K562 (cell line): ENCODE data around the gene PIK3R2. TPM values are rescaled to one million over a fixed set of nuclear protein-coding genes. Genes with fewer than 3 reads are reported as not detected.

ENCODE experiments used
- AFF4 ChIP-seq: sonication (generic); formaldehyde crosslinking; IDR thresholded peaks from 2 replicates; pipeline ENCODE4 v1.8.0; 2023; ENCODE audit warnings: mild to moderate bottlenecking, missing genetic modification reagents
- DLX4 ChIP-seq: fragments of 250-450 bp; sonication (Bioruptor Pico); IDR thresholded peaks from 2 replicates; pipeline ENCODE4 v1.6.1; 2021; ENCODE audit warnings: mild to moderate bottlenecking
- ERF ChIP-seq: fragments of 450-650 bp; formaldehyde crosslinking; IDR thresholded peaks from 2 replicates; pipeline ENCODE4 v1.4.0; 2020; ENCODE audit warnings: mild to moderate bottlenecking, mixed read lengths
- ETS1 ChIP-seq: conservative IDR thresholded peaks from 2 replicates; pipeline ENCODE4 v1.6.1; 2011; ENCODE audit warnings: low read depth, mild to moderate bottlenecking, low read length; ENCODE audit not compliant: control insufficient read depth
- GTF2F1 ChIP-seq: IDR thresholded peaks from 2 replicates; pipeline ENCODE4 v1.6.1; 2011; ENCODE audit warnings: low read depth, low read length, improper control_type of control experiment
- HNRNPLL ChIP-seq: fragments of 200-400 bp; formaldehyde crosslinking; IDR thresholded peaks from 2 replicates; pipeline ENCODE4 v1.6.1; 2017; ENCODE audit warnings: low read length, low read depth, mild to moderate bottlenecking; ENCODE audit not compliant: poor library complexity, severe bottlenecking
- L3MBTL2 ChIP-seq: fragments of 450-650 bp; IDR thresholded peaks from 2 replicates; pipeline ENCODE4 v1.6.1; 2016; ENCODE audit warnings: mild to moderate bottlenecking, moderate library complexity
- SMAD3 ChIP-seq: fragments of 450-650 bp; formaldehyde crosslinking; conservative IDR thresholded peaks from 2 replicates; pipeline ENCODE4 v1.4.0; 2020; ENCODE audit warnings: mild to moderate bottlenecking
- ZBTB26 ChIP-seq: fragments of 450-650 bp; formaldehyde crosslinking; IDR thresholded peaks from 2 replicates; pipeline ENCODE4 v1.4.0; 2022; ENCODE audit warnings: missing genetic modification characterization
- ZNF408 ChIP-seq: fragments of 250-450 bp; sonication (Bioruptor Pico); IDR thresholded peaks from 2 replicates; pipeline ENCODE4 v1.4.0; 2020; ENCODE audit warnings: low read depth, mild to moderate bottlenecking, moderate library complexity
- ZNF609 ChIP-seq: sonication (generic); formaldehyde crosslinking; IDR thresholded peaks from 2 replicates; pipeline ENCODE4 v1.8.1; 2023; ENCODE audit warnings: missing genetic modification reagents, mild to moderate bottlenecking, borderline replicate concordance
- ZNF639 ChIP-seq, 2 experiments: fragments of 200-800 bp in 1 of 2; sonication (Bioruptor generic) in 1 of 2; sonication (generic) in 1 of 2; formaldehyde crosslinking in 1 of 2; IDR thresholded peaks in 1 of 2; conservative IDR thresholded peaks in 1 of 2; 2 replicates each; pipeline versions ENCODE4 v1.5.0 to v1.6.1; 2016 to 2020; ENCODE audit warnings: missing compliant biosample characterization in 1 of 2, missing genetic modification characterization in 1 of 2, missing genetic modification reagents in 1 of 2
- polyA plus RNA-seq, 8 experiments: library from polyadenylated mRNA; depleted of rRNA in 4 of 8; stranded (reverse) in 5 of 8; unstranded in 3 of 8; fragments of >200 nt; fragmentation: Nextera tagmentation in 2 of 8; fragmentation: Illumina TruSeq in 1 of 8; extraction: Ambion mirVana in 2 of 8; extraction: Trizol in 1 of 8; gene quantifications; 2 replicates each; pipeline versions ENCODE4 v1.2.1 to v1.2.3, GENCODE V29; 2011 to 2014; ENCODE audit warnings: inconsistent platforms in 1 of 8, missing spikeins in 1 of 8
- total RNA-seq, 7 experiments: library from RNA; depleted of rRNA in 6 of 7; stranded (reverse); fragments of >200 nt in 6 of 7; fragmentation: Illumina TruSeq in 2 of 7; extraction: Trizol in 2 of 7; gene quantifications; 2 replicates each; pipeline versions ENCODE4 v1.2.1 to v1.2.3, GENCODE V29; 2011 to 2021; ENCODE audit warnings: low replicate concordance in 1 of 7

PIK3R2 gene
- total and polyA plus RNA-seq, 9 of the 15 experiments (the other 6 are each of a cell fraction or from before 2014, with no cell fraction given): 0.39 to 37.9 (median 5.3) TPM

- TF ChIP-seq HNRNPLL: no peak
- no peak for TF ChIP-seq ZBTB26 (CRISPR knock-in tag)
- TF ChIP-seq ZNF639 (CRISPR knock-in tag; conservative IDR thresholded peaks at IDR 0.05 in 1 of 2, IDR thresholded peaks at IDR 0.05 in 1 of 2): 0 out of 4 replicates have a peak, but pooled peaks of 1 of the 2 experiments have one; percentile 55
- TF ChIP-seq DLX4 (CRISPR knock-in tag): no peak
- no peak for TF ChIP-seq GTF2F1
- TF ChIP-seq ZNF609: no peak
- TF ChIP-seq SMAD3 (CRISPR knock-in tag): no peak
- TF ChIP-seq ETS1: peak; percentile 69
- TF ChIP-seq L3MBTL2: peak; percentile 56; the same call in 1 of the 2 replicates
- no peak for TF ChIP-seq ZNF408 (CRISPR knock-in tag)
- no peak for TF ChIP-seq AFF4 (CRISPR knock-in tag)
- TF ChIP-seq ERF (CRISPR knock-in tag): no peak
Measured at GRCh38 chr19:18160971-18161635, 8.1 kb downstream of the PIK3R2 start (continued).
